GM23338 (cell line): ENCODE measurements around the gene CCND1. TPM values are rescaled to one million over a fixed set of nuclear protein-coding genes. Genes with fewer than 3 reads are reported as not detected.

Source experiments
- ATAC-seq: fragments of 200-7000 bp; cut with Tn5 transposase; 3 replicates; pipeline ENCODE4 v1.9.1; 2020
- DNase-seq: peaks from one replicate; pipeline ENCODE4 v3.0.0-alpha.2; 2015; ENCODE audit warnings: low spot score
- H2AFZ ChIP-seq: fragments of 200-600 bp; sonication (generic); 2 replicates; pipeline ENCODE4 v1.8.0; 2016; ENCODE audit warnings: antibody characterized with exemption, mild to moderate bottlenecking, moderate library complexity
- H3F3A ChIP-seq: fragments of 200-600 bp; sonication (generic); replicated peaks from 2 replicates; pipeline ENCODE4 v1.8.0; 2017; ENCODE audit warnings: antibody characterized with exemption, mixed run types, low read depth
- H3K27ac ChIP-seq: fragments of 200-600 bp; sonication (generic); 2 replicates; pipeline ENCODE4 v1.6.1; 2016; ENCODE audit warnings: low read depth
- H3K27me3 ChIP-seq: fragments of 200-600 bp; sonication (generic); 2 replicates; pipeline ENCODE4 v1.8.0; 2016; ENCODE audit warnings: mild to moderate bottlenecking, mixed run types, moderate library complexity; ENCODE audit not compliant: insufficient read depth
- H3K36me3 ChIP-seq: fragments of 200-600 bp; sonication (generic); 2 replicates; pipeline ENCODE4 v1.8.0; 2016; ENCODE audit warnings: mild to moderate bottlenecking; ENCODE audit not compliant: insufficient read depth
- H3K4me1 ChIP-seq: fragments of 200-600 bp; sonication (generic); 2 replicates; pipeline ENCODE4 v1.8.0; 2016; ENCODE audit warnings: mild to moderate bottlenecking, moderate library complexity; ENCODE audit not compliant: insufficient read depth
- H3K4me2 ChIP-seq: fragments of 200-600 bp; sonication (generic); 2 replicates; pipeline ENCODE4 v1.7.1; 2017; ENCODE audit warnings: mixed run types
- H3K4me3 ChIP-seq: fragments of 200-600 bp; sonication (generic); 2 replicates; pipeline ENCODE4 v1.6.1; 2016; ENCODE audit warnings: mixed run types
- H3K79me2 ChIP-seq: fragments of 200-600 bp; sonication (generic); replicated peaks from 2 replicates; pipeline ENCODE4 v1.8.0; 2017; ENCODE audit warnings: mild to moderate bottlenecking; ENCODE audit not compliant: insufficient read depth
- H3K9me2 ChIP-seq: fragments of 200-600 bp; sonication (generic); 2 replicates; pipeline ENCODE4 v1.8.0; 2017; ENCODE audit not compliant: insufficient read depth
- H4K20me1 ChIP-seq: fragments of 200-600 bp; sonication (generic); replicated peaks from 2 replicates; pipeline ENCODE4 v1.8.0; 2017; ENCODE audit warnings: mild to moderate bottlenecking; ENCODE audit not compliant: insufficient read depth
- H3K27ac Mint-ChIP-seq: 2 replicates; pipeline ENCODE4 v1.8.0; 2020; ENCODE audit warnings: inconsistent platforms, mild to moderate bottlenecking, moderate library complexity, mixed read lengths
- H3K27me3 Mint-ChIP-seq: 3 replicates; pipeline ENCODE4 v1.8.0; 2022; ENCODE audit warnings: low read depth, mild to moderate bottlenecking, moderate library complexity, mixed read lengths, inconsistent platforms; ENCODE audit not compliant: insufficient read depth, poor library complexity
- H3K36me3 Mint-ChIP-seq: 3 replicates; pipeline ENCODE4 v1.8.0; 2021; ENCODE audit warnings: low read depth, mild to moderate bottlenecking, inconsistent platforms, moderate library complexity, mixed read lengths
- H3K4me1 Mint-ChIP-seq: 3 replicates; pipeline ENCODE4 v1.8.0; 2020; ENCODE audit warnings: mild to moderate bottlenecking, inconsistent platforms, mixed read lengths
- H3K4me3 Mint-ChIP-seq: 3 replicates; pipeline ENCODE4 v1.8.0; 2021; ENCODE audit warnings: moderate library complexity, mild to moderate bottlenecking, inconsistent platforms, mixed read lengths
- H3K9me3 Mint-ChIP-seq: 3 replicates; pipeline ENCODE4 v1.8.0; 2020; ENCODE audit warnings: moderate library complexity, mild to moderate bottlenecking, inconsistent platforms, mixed read lengths
- CREB1 ChIP-seq: fragments of 250-450 bp; sonication (Bioruptor Pico); IDR thresholded peaks from 2 replicates; pipeline ENCODE4 v1.5.0; 2020; ENCODE audit warnings: low read depth, mild to moderate bottlenecking, moderate library complexity
- CTCF ChIP-seq, 2 experiments: fragments of 200-600 bp in 1 of 2; sonication (generic) in 1 of 2; conservative IDR thresholded peaks; 2 replicates each; pipeline versions ENCODE4 v1.5.1 to v1.6.1; 2016 to 2017; ENCODE audit warnings: antibody characterized with exemption in 2 of 2, low read depth in 2 of 2, mild to moderate bottlenecking in 2 of 2, moderate library complexity in 1 of 2
- ETS1 ChIP-seq: IDR thresholded peaks from 2 replicates; pipeline ENCODE4 v1.6.1; 2016; ENCODE audit warnings: antibody characterized with exemption
- EZH2 ChIP-seq: fragments of 200-600 bp; sonication (generic); IDR thresholded peaks from one replicate; pipeline ENCODE4 v1.8.0; 2017; ENCODE audit warnings: antibody characterized with exemption, mild to moderate bottlenecking, low read depth; ENCODE audit not compliant: unreplicated experiment
- JUNB ChIP-seq: IDR thresholded peaks from one replicate; pipeline ENCODE4 v1.6.1; 2016; ENCODE audit warnings: antibody characterized with exemption; ENCODE audit not compliant: unreplicated experiment
- NANOG ChIP-seq: IDR thresholded peaks from 2 replicates; pipeline ENCODE4 v1.6.1; 2016; ENCODE audit warnings: antibody characterized with exemption, borderline replicate concordance
- REST ChIP-seq: IDR thresholded peaks from one replicate; pipeline ENCODE4 v1.6.1; 2018; ENCODE audit warnings: antibody characterized with exemption; ENCODE audit not compliant: unreplicated experiment
- STAT1 ChIP-seq: IDR thresholded peaks from one replicate; pipeline ENCODE4 v1.6.1; 2016; ENCODE audit warnings: antibody characterized with exemption; ENCODE audit not compliant: unreplicated experiment
- ZNF114 ChIP-seq: fragments of 250-450 bp; sonication (Bioruptor Pico); IDR thresholded peaks from 2 replicates; pipeline ENCODE4 v1.5.0; 2020; ENCODE audit warnings: mild to moderate bottlenecking, moderate library complexity
- polyA plus RNA-seq: library from polyadenylated mRNA; unstranded; fragments of >200 nt; fragmentation: Nextera tagmentation; extraction: Ambion mirVana; gene quantifications from 2 replicates; pipeline ENCODE4 v1.2.1, GENCODE V29; 2016
- total RNA-seq: library from RNA; depleted of rRNA; stranded (reverse); fragments of >200 nt; shearing (Covaris generic); gene quantifications from 2 replicates; pipeline ENCODE4 v1.2.3, GENCODE V29; 2014

The CCND1 gene
- total and polyA plus RNA-seq, 2 experiments from 2014 or later, result 109 to 183 TPM

- Histone ChIP-seq H2AFZ (no peak overlapping the region), H3K79me2 (peaks cover 23% of the 10 kb centered on the region), H4K20me1 (peaks cover 5% of the 10 kb centered on the region), H3K27ac (no peak overlapping the region), H3K4me1 (peaks cover 9% of the 10 kb centered on the region), H3K4me2 (peak overlapping the region; percentile 94), H3K27me3 (peaks cover 21% of the 10 kb centered on the region), H3F3A (no peaks in the 10 kb centered on the region), H3K9me2 (no peaks in the 10 kb centered on the region), H3K4me3 (peak overlapping the region; percentile 91), H3K36me3 (no peaks in the 10 kb centered on the region)
- H3K4me1 Mint-ChIP-seq, result peaks cover 5% of the 10 kb centered on the region; the same call in 1 of the 3 replicates
- no peak for DNase-seq
- no peak overlapping the region for H3K27ac Mint-ChIP-seq
- H3K9me3 Mint-ChIP-seq, result peaks cover 2% of the 10 kb centered on the region; the same call in 2 of the 3 replicates
- TF ChIP-seq NANOG, result no peak
- peaks cover 31% of the 10 kb centered on the region for H3K27me3 Mint-ChIP-seq
- peak; percentile 1 for ATAC-seq
- H3K4me3 Mint-ChIP-seq, result peak overlapping the region; percentile 64
- H3K36me3 Mint-ChIP-seq, result peaks cover 48% of the 10 kb centered on the region
Measured at GRCh38 chr11:69643646-69644045, 2.7 kb downstream of the CCND1 start.

- Histone ChIP-seq H4K20me1 (peaks cover 7% of the 10 kb centered on the region), H3K9me2 (no peaks in the 10 kb centered on the region), H3K79me2 (peaks cover 25% of the 10 kb centered on the region), H3K4me3 (no peak overlapping the region), H3K27ac (no peak overlapping the region), H3K4me1 (peaks cover 9% of the 10 kb centered on the region), H2AFZ (no peak overlapping the region), H3K36me3 (no peaks in the 10 kb centered on the region; the same call in 1 of the 2 replicates), H3K4me2 (peak overlapping the region; percentile 94), H3F3A (no peaks in the 10 kb centered on the region), H3K27me3 (peaks cover 21% of the 10 kb centered on the region)
- peak overlapping the region; percentile 74; the same call in 1 of the 2 replicates for H3K27ac Mint-ChIP-seq
- no peak for DNase-seq
- ATAC-seq, result no peak
- TF ChIP-seq REST, result no peak
- TF ChIP-seq ZNF114, result no peak
- TF ChIP-seq STAT1, result no peak
- TF ChIP-seq EZH2, result no peak
- TF ChIP-seq JUNB, result no peak
- peak in 1 of 2 experiments; percentile 41; a peak in 2 of 4 replicates for TF ChIP-seq CTCF (conservative IDR thresholded peaks at IDR 0.05; ENCODE audit: low read depth in 2 of 2)
- TF ChIP-seq CREB1 (CRISPR knock-in tag), result no peak
- TF ChIP-seq ETS1, result no peak
- H3K27me3 Mint-ChIP-seq, result peaks cover 33% of the 10 kb centered on the region
- H3K4me1 Mint-ChIP-seq, result peaks cover 5% of the 10 kb centered on the region; the same call in 1 of the 3 replicates
- H3K36me3 Mint-ChIP-seq, result peaks cover 53% of the 10 kb centered on the region
- H3K4me3 Mint-ChIP-seq, result peak overlapping the region; percentile 64; the same call in 2 of the 3 replicates
- H3K9me3 Mint-ChIP-seq, result peaks cover 2% of the 10 kb centered on the region; the same call in 2 of the 3 replicates
Measured at GRCh38 chr11:69644071-69644961, 3.4 kb downstream of the CCND1 start.
